ENCODE results near the gene PAN3. TPM values are rescaled to one million over a fixed set of nuclear protein-coding genes. Genes with fewer than 3 reads are reported as not detected.
"Not testable (repeated sequence)": the region's sequence is repeated elsewhere in the genome, so short reads cannot be mapped to it uniquely, and the experiment has no call there.

PAN3 gene
- total RNA-seq, 4 donors from 2014 or later = 5.5 to 14.7 (median 9.4) TPM

- ATAC-seq (no peak), DNase-seq (no peak)
- intact Hi-C loops (cut with DNase I; ENCODE audit: low total_unique reads) = loop anchor here (10.0 kb wide), 2 partner anchors 114 to 876 kb away; no protein-coding TSS in a partner anchor
- H3K36me3 ChIP-seq = no peaks in the 10 kb centered on the region
- H3K9me3 ChIP-seq = no peaks in the 10 kb centered on the region
- peak overlapping the region in 3 of 4 donors; percentile 93 to 95 (median 94) for H3K27ac ChIP-seq
- no peak for TF ChIP-seq CTCF (IDR thresholded peaks at IDR 0.05 in 4 of 5, conservative IDR thresholded peaks at IDR 0.05 in 1 of 5)
- no peak for TF ChIP-seq POLR2A (IDR thresholded peaks at IDR 0.05)
- peaks cover 27 to 41% of the 10 kb centered on the region in 2 donors for H3K4me1 ChIP-seq
- in situ Hi-C loops (cut with MboI; ENCODE audit: low sequenced_read_pairs in 4 of 4) = loop anchor here in 2 of 4 donors (25.0 kb wide), 4 partner anchors 522 to 878 kb away; partner anchors contain the start of genes POMP (in 1 of the 2), RASL11A (in 1 of the 2), RPL21 (in 1 of the 2) and SLC46A3 (in 1 of the 2)
- no peaks in the 10 kb centered on the region for H3K27me3 ChIP-seq
- H3K4me3 ChIP-seq = peak overlapping the region; percentile 79 to 99 (median 88)
These were observed 2.2 kb downstream of the PAN3 start for GRCh38 chr13:28140433-28141125.

DNA sequence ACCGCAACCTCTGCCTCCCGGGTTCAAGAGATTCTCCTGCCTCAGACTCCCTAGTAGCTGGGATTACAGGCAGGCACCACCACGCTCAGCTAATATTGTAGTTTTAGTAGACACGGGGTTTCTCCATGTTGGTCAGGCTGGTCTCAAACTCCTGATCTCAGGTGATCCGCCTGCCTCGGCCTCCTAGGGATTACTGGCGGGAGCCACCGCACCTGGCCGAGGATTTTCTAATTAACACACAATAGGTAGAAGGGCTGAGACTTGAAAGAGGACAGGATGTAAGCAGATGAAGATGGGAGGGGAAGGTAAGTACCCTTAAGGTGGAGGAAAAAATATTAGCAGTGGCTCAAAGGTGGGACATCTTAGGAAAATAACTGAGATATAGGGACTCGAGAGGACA, 3.2 kb downstream of the PAN3 start:
- not testable (repeated sequence) for H3K27ac ChIP-seq, DNase-seq, H3K4me3 ChIP-seq, H3K9me3 ChIP-seq, H3K36me3 ChIP-seq, H3K27me3 ChIP-seq, ATAC-seq
- intact Hi-C loops (cut with DNase I; ENCODE audit: low total_unique reads) = loop anchor here (10.0 kb wide), 2 partner anchors 113 to 877 kb away; no protein-coding TSS in a partner anchor
- in situ Hi-C loops (cut with MboI; ENCODE audit: low sequenced_read_pairs in 4 of 4) = loop anchor here in 2 of 4 donors (25.0 kb wide), 4 partner anchors 521 to 879 kb away; partner anchors contain the start of genes POMP (in 1 of the 2), RASL11A (in 1 of the 2), RPL21 (in 1 of the 2) and SLC46A3 (in 1 of the 2)
- peaks cover 30 to 41% of the 10 kb centered on the region in 2 donors for H3K4me1 ChIP-seq

DNA sequence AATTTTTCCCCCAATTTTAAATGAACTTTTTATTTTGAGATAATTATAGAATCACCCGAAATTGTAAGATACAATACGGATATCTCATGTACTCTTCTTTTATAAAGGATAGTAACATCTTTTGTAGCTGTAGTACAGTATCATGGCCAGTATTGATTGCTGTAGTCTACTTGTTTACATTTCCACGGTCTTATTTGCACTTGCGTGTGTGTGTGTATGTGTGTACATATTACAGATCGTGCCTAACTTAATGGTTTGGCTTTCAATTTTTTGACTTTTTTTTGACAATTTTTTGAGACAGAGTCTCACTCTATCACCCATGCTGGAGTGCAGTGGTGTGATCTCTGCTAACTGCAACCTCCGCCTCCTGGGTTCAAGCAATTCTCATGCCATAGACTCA, 6.7 kb downstream of the PAN3 start:
- peaks cover 27 to 39% of the 10 kb centered on the region in 2 donors for H3K4me1 ChIP-seq
- no peaks in the 10 kb centered on the region for H3K27me3 ChIP-seq
- in situ Hi-C loops (cut with MboI; ENCODE audit: low sequenced_read_pairs in 4 of 4) = loop anchor here in 2 of 4 donors (25.0 kb wide), 4 partner anchors 517 to 883 kb away; partner anchors contain the start of genes POMP (in 1 of the 2), RASL11A (in 1 of the 2), RPL21 (in 1 of the 2) and SLC46A3 (in 1 of the 2)
- no peaks in the 10 kb centered on the region for H3K36me3 ChIP-seq
- DNase-seq = no peak
- intact Hi-C loops (cut with DNase I; ENCODE audit: low total_unique reads) = loop anchor here (10.0 kb wide), 2 partner anchors 110 to 880 kb away; no protein-coding TSS in a partner anchor
- TF ChIP-seq CTCF (IDR thresholded peaks at IDR 0.05 in 4 of 5, conservative IDR thresholded peaks at IDR 0.05 in 1 of 5) = no peak
- TF ChIP-seq POLR2A (IDR thresholded peaks at IDR 0.05) = no peak
- no peak for ATAC-seq
- H3K4me3 ChIP-seq = no peak overlapping the region
- H3K27ac ChIP-seq = no peak overlapping the region
- no peaks in the 10 kb centered on the region for H3K9me3 ChIP-seq

DNA sequence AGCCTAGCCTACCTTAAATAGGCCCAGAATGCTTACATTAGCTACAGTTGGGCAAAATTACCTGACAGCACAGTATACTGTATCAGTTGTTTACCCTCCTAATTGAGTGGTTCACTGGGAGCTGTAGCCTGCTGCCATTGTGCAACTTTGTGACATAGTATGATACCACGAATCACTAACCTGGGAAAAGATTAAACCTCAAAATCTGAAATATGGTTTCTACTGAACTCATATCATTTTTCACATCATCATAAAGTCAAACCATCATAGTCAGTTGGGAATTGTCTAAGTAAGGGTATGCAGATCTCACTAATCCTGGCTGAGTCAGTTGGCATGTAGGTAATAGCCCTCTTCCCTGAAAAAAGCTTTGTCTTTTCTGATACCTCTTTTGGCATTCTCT, 9.2 kb downstream of the PAN3 start:
- no peak for ATAC-seq
- H3K36me3 ChIP-seq = no peaks in the 10 kb centered on the region
- TF ChIP-seq CTCF (IDR thresholded peaks at IDR 0.05 in 4 of 5, conservative IDR thresholded peaks at IDR 0.05 in 1 of 5) (no peak), POLR2A (IDR thresholded peaks at IDR 0.05) (no peak)
- H3K4me3 ChIP-seq = no peak overlapping the region
- H3K9me3 ChIP-seq = no peaks in the 10 kb centered on the region
- DNase-seq = no peak
- H3K4me1 ChIP-seq = peaks cover 16 to 22% of the 10 kb centered on the region in 2 donors
- in situ Hi-C loops (cut with MboI; ENCODE audit: low sequenced_read_pairs in 4 of 4) = loop anchor here in 2 of 4 donors (25.0 kb wide), 4 partner anchors 515 to 885 kb away; partner anchors contain the start of genes POMP (in 1 of the 2), RASL11A (in 1 of the 2), RPL21 (in 1 of the 2) and SLC46A3 (in 1 of the 2)
- no peaks in the 10 kb centered on the region for H3K27me3 ChIP-seq
- H3K27ac ChIP-seq = no peak overlapping the region
- intact Hi-C loops (cut with DNase I; ENCODE audit: low total_unique reads) = loop anchor here (10.0 kb wide), 2 partner anchors 107 to 883 kb away; no protein-coding TSS in a partner anchor

DNA sequence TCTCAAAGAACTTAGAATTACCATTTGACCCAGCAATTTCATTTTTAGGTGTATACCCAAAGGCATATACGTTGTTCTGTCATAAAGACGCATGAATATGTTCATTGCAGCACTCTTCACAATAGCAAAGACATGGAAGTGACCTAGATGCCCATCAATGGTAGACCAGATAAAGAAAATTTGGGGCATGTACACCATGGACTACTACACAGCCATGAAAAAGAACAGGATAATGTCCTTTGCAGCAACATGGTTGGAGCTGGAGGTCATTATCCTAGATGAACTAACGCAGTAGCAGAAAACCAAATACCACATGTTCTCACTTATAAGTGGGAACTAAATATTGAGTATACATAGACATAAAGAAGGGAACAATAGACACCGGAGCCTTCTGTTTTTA, 20.7 kb downstream of the PAN3 start:
- Histone ChIP-seq H3K4me1 (peaks cover 25 to 31% of the 10 kb centered on the region in 2 donors), H3K27ac (no peak overlapping the region), H3K27me3 (no peaks in the 10 kb centered on the region), H3K9me3 (no peaks in the 10 kb centered on the region), H3K36me3 (no peaks in the 10 kb centered on the region), H3K4me3 (no peak overlapping the region)
- no peak for ATAC-seq
- DNase-seq = no peak
- intact Hi-C loops (cut with DNase I; ENCODE audit: low total_unique reads) (no loop called here), in situ Hi-C loops (cut with MboI; ENCODE audit: low sequenced_read_pairs in 4 of 4) (no loop called here)
- TF ChIP-seq CTCF (IDR thresholded peaks at IDR 0.05 in 4 of 5, conservative IDR thresholded peaks at IDR 0.05 in 1 of 5) = no peak
- no peak for TF ChIP-seq POLR2A (IDR thresholded peaks at IDR 0.05)
